ENCODE measurements around the gene COMMD1. TPM values are rescaled to one million over a fixed set of nuclear protein-coding genes. Genes with fewer than 3 reads are reported as not detected.

COMMD1 gene
- total RNA-seq, 1 donor from 2014 or later: 43.6 TPM

- no peak for DNase-seq (ENCODE audit: extremely low spot score, unreplicated experiment)
- H3K27ac Mint-ChIP-seq: no peak overlapping the region
- H3K4me3 Mint-ChIP-seq: no peak overlapping the region
- TF ChIP-seq, protein P1, sequence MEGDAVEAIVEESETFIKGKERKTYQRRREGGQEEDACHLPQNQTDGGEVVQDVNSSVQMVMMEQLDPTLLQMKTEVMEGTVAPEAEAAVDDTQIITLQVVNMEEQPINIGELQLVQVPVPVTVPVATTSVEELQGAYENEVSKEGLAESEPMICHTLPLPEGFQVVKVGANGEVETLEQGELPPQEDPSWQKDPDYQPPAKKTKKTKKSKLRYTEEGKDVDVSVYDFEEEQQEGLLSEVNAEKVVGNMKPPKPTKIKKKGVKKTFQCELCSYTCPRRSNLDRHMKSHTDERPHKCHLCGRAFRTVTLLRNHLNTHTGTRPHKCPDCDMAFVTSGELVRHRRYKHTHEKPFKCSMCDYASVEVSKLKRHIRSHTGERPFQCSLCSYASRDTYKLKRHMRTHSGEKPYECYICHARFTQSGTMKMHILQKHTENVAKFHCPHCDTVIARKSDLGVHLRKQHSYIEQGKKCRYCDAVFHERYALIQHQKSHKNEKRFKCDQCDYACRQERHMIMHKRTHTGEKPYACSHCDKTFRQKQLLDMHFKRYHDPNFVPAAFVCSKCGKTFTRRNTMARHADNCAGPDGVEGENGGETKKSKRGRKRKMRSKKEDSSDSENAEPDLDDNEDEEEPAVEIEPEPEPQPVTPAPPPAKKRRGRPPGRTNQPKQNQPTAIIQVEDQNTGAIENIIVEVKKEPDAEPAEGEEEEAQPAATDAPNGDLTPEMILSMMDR (conservative IDR thresholded peaks at IDR 0.05): no peak
- H3K36me3 Mint-ChIP-seq: no peaks in the 10 kb centered on the region
- H3K9me3 Mint-ChIP-seq: no peaks in the 10 kb centered on the region
- no peaks in the 10 kb centered on the region for H3K27me3 Mint-ChIP-seq
- H3K4me1 Mint-ChIP-seq (ENCODE audit: unreplicated experiment): peaks cover 14% of the 10 kb centered on the region
These were observed 276.4 kb downstream of the COMMD1 start for GRCh38 chr2:62181843-62182242.

DNA sequence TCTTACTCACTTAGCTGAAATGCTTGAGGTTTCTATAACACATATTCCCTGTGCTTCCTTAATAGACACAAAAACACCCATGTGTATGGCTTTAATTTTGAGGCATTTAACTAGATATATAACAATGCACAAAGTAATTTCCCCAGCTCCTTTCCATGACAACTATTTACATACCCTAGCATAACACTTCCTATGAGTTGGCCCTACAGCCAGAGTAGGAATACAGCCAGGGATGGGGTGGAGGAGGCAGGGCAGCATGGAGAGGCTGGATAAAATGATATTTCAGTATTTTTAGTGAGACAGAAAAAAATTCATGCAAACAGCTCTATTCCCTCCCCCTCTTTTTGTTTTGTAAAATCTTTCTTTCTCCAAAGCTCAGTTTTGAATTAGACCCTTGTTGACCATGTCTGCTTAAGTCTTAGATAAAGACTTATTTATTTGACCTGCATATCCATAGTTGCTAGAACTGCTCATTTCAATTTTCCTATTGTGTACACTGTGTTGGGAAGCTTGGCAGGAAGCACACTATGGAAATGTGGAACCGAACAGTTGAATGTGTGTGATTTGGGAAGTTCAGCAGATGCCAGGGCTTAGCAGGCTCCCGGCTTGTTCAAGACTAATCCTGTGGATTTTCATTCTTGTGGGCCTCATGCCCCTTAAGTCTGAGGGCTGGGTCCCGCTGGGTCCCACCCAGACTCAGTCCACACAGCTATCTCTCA lies 279.2 kb downstream of the COMMD1 start:
- TF ChIP-seq, protein P1 (conservative IDR thresholded peaks at IDR 0.05): no peak
- peaks cover 14% of the 10 kb centered on the region for H3K4me1 Mint-ChIP-seq (ENCODE audit: unreplicated experiment)
- no peaks in the 10 kb centered on the region for H3K36me3 Mint-ChIP-seq
- H3K9me3 Mint-ChIP-seq: no peaks in the 10 kb centered on the region
- no peaks in the 10 kb centered on the region for H3K27me3 Mint-ChIP-seq
- no peak for DNase-seq (ENCODE audit: extremely low spot score, unreplicated experiment)
- H3K4me3 Mint-ChIP-seq: no peak overlapping the region
- H3K27ac Mint-ChIP-seq: no peak overlapping the region

Other genes with a start within 250 kb of the COMMD1 start
- 3.6 and 12.3 TPM in 2 replicates for gene FAM161A, start 51.6 kb upstream of the COMMD1 start, total RNA-seq (ENCODE audit: low replicate concordance)
- gene CCT4, start 17.0 kb upstream of the COMMD1 start, total RNA-seq (ENCODE audit: low replicate concordance): 146 and 204 TPM in 2 replicates

Data from type B pancreatic cell (in vitro differentiated cells).